ENCODE results near the gene SLC35F5. TPM values are rescaled to one million over a fixed set of nuclear protein-coding genes. Genes with fewer than 3 reads are reported as not detected.

Gene SLC35F5
- polyA plus RNA-seq, 1 donor from 2014 or later = 56.2 TPM

GRCh38 chr2:113755035-113755834 is 1.2 kb downstream of the SLC35F5 start:
- Histone ChIP-seq H3K4me2 (ENCODE audit: low read length) (peak overlapping the region; percentile 87), H3K27me3 (ENCODE audit: insufficient read depth, low read depth, low read length) (no peaks in the 10 kb centered on the region), H3K79me2 (replicated peaks; ENCODE audit: insufficient read depth, low read length) (peaks cover 35% of the 10 kb centered on the region), H3K36me3 (ENCODE audit: insufficient read depth, low read length) (no peaks in the 10 kb centered on the region), H2AFZ (ENCODE audit: low read depth, low read length) (peak overlapping the region; percentile 95), H3K9me2 (ENCODE audit: insufficient read depth, low read length) (no peaks in the 10 kb centered on the region), H3K9ac (ENCODE audit: low read length) (peak overlapping the region; percentile 95), H3K4me3 (ENCODE audit: low read length) (peak overlapping the region; percentile 86), H3K27ac (ENCODE audit: low read length) (peak overlapping the region; percentile 89), H3F3A (ENCODE audit: insufficient read depth, low read length, poor library complexity, severe bottlenecking) (no peaks in the 10 kb centered on the region), H4K20me1 (ENCODE audit: insufficient read depth) (no peaks in the 10 kb centered on the region), H3K9me3 (ENCODE audit: low read length) (no peaks in the 10 kb centered on the region)
- TF ChIP-seq CTCF (IDR thresholded peaks at IDR 0.05; ENCODE audit: poor library complexity, severe bottlenecking) = no peak
- TF ChIP-seq RAD21 (conservative IDR thresholded peaks at IDR 0.05) = no peak
- no peak for TF ChIP-seq TAF1 (IDR thresholded peaks at IDR 0.05; ENCODE audit: low read depth)
- no peak for TF ChIP-seq EZH2 (IDR thresholded peaks at IDR 0.05; ENCODE audit: borderline replicate concordance, insufficient read depth, low read length, poor library complexity, severe bottlenecking)
- TF ChIP-seq POLR2AphosphoS5 (IDR thresholded peaks at IDR 0.05) = no peak
- no peak for TF ChIP-seq SMC3 (conservative IDR thresholded peaks at IDR 0.05; ENCODE audit: poor library complexity)
- no peak for TF ChIP-seq MXI1 (conservative IDR thresholded peaks at IDR 0.05; ENCODE audit: poor library complexity, severe bottlenecking)
- TF ChIP-seq EP300 (conservative IDR thresholded peaks at IDR 0.05; ENCODE audit: poor library complexity, severe bottlenecking) = no peak
- no peak for TF ChIP-seq REST (IDR thresholded peaks at IDR 0.05; ENCODE audit: borderline replicate concordance)

GRCh38 chr2:113754160-113754559 is 2.3 kb downstream of the SLC35F5 start:
- Histone ChIP-seq H3K9me2 (ENCODE audit: insufficient read depth, low read length) (no peaks in the 10 kb centered on the region), H3K4me2 (ENCODE audit: low read length) (peak overlapping the region; percentile 87), H2AFZ (ENCODE audit: low read depth, low read length) (no peak overlapping the region), H4K20me1 (ENCODE audit: insufficient read depth) (no peaks in the 10 kb centered on the region), H3K9me3 (ENCODE audit: low read length) (no peaks in the 10 kb centered on the region), H3K4me3 (ENCODE audit: low read length) (peak overlapping the region; percentile 86), H3K79me2 (replicated peaks; ENCODE audit: insufficient read depth, low read length) (peaks cover 35% of the 10 kb centered on the region), H3F3A (ENCODE audit: insufficient read depth, low read length, poor library complexity, severe bottlenecking) (no peaks in the 10 kb centered on the region), H3K27me3 (ENCODE audit: insufficient read depth, low read depth, low read length) (no peaks in the 10 kb centered on the region), H3K27ac (ENCODE audit: low read length) (no peak overlapping the region), H3K36me3 (ENCODE audit: insufficient read depth, low read length) (no peaks in the 10 kb centered on the region), H3K9ac (ENCODE audit: low read length) (no peak overlapping the region)
- TF ChIP-seq EP300 (conservative IDR thresholded peaks at IDR 0.05; ENCODE audit: poor library complexity, severe bottlenecking) (no peak), RAD21 (conservative IDR thresholded peaks at IDR 0.05) (no peak), REST (IDR thresholded peaks at IDR 0.05; ENCODE audit: borderline replicate concordance) (no peak), MXI1 (conservative IDR thresholded peaks at IDR 0.05; ENCODE audit: poor library complexity, severe bottlenecking) (no peak), CTCF (IDR thresholded peaks at IDR 0.05; ENCODE audit: poor library complexity, severe bottlenecking) (no peak), SMC3 (conservative IDR thresholded peaks at IDR 0.05; ENCODE audit: poor library complexity) (no peak), POLR2AphosphoS5 (IDR thresholded peaks at IDR 0.05) (no peak), TAF1 (IDR thresholded peaks at IDR 0.05; ENCODE audit: low read depth) (no peak)

Data from neural cell (in vitro differentiated cells).